Karpas-422 (cell line): Measurements from ENCODE around the gene VENTX. TPM values are rescaled to one million over a fixed set of nuclear protein-coding genes. Genes with fewer than 3 reads are reported as not detected.

Source experiments
- DNase-seq: peaks from one replicate; pipeline ENCODE4 v3.0.0-alpha.2; 2015
- H2AFZ ChIP-seq: fragments of 200-600 bp; sonication (generic); 2 replicates; pipeline ENCODE4 v1.6.1; 2014; ENCODE audit warnings: antibody characterized with exemption, low read length, mixed read lengths
- H3K27ac ChIP-seq: fragments of 200-600 bp; sonication (generic); 2 replicates; pipeline ENCODE4 v1.5.1; 2014; ENCODE audit warnings: mild to moderate bottlenecking, low read length, moderate library complexity
- H3K27me3 ChIP-seq: fragments of 200-600 bp; sonication (generic); 2 replicates; pipeline ENCODE4 v1.6.1; 2014; ENCODE audit warnings: low read length, mixed read lengths
- H3K36me3 ChIP-seq: fragments of 200-600 bp; sonication (generic); 2 replicates; pipeline ENCODE4 v1.6.1; 2014; ENCODE audit warnings: low read length, mixed read lengths; ENCODE audit not compliant: insufficient read depth
- H3K4me1 ChIP-seq: fragments of 200-600 bp; sonication (generic); 2 replicates; pipeline ENCODE4 v1.6.1; 2014; ENCODE audit warnings: mild to moderate bottlenecking, low read length, mixed read lengths
- H3K4me2 ChIP-seq: fragments of 200-600 bp; sonication (generic); 2 replicates; pipeline ENCODE4 v1.6.1; 2014; ENCODE audit warnings: low read length, low read depth, mild to moderate bottlenecking; ENCODE audit not compliant: poor library complexity, severe bottlenecking
- H3K4me3 ChIP-seq: fragments of 200-600 bp; sonication (generic); 2 replicates; pipeline ENCODE4 v1.5.1; 2014; ENCODE audit warnings: mild to moderate bottlenecking, antibody characterized with exemption, low read length, mixed read lengths
- H3K79me2 ChIP-seq: fragments of 200-600 bp; sonication (generic); 2 replicates; pipeline ENCODE4 v1.6.1; 2014; ENCODE audit warnings: mild to moderate bottlenecking, low read length, mixed read lengths
- H3K9ac ChIP-seq: fragments of 200-600 bp; sonication (generic); 2 replicates; pipeline ENCODE4 v1.6.0; 2014; ENCODE audit warnings: low read length
- H3K9me2 ChIP-seq: fragments of 200-600 bp; sonication (generic), shearing (Covaris generic); replicated peaks from 2 replicates; pipeline ENCODE4 v1.6.0; 2014; ENCODE audit warnings: mild to moderate bottlenecking, low read length, moderate library complexity; ENCODE audit not compliant: insufficient read depth
- H3K9me3 ChIP-seq: fragments of 300-700, 200-600 bp; sonication (generic); 2 replicates; pipeline ENCODE4 v1.6.1; 2014; ENCODE audit warnings: low read length, mixed read lengths
- H4K20me1 ChIP-seq: fragments of 200-600 bp; sonication (generic); 2 replicates; pipeline ENCODE4 v1.6.1; 2014; ENCODE audit warnings: mild to moderate bottlenecking, antibody characterized with exemption, low read length, low read depth; ENCODE audit not compliant: insufficient read depth
- total RNA-seq: library from RNA; depleted of rRNA; stranded (reverse); fragments of >200 nt; shearing (Covaris generic); gene quantifications from 2 replicates; pipeline ENCODE4 v1.2.3, GENCODE V29; 2014; ENCODE audit warnings: low replicate concordance

The VENTX gene
- total RNA-seq, 1 experiment from 2014 or later: not detected

GRCh38 chr10:133270773-133271297 lies 33.2 kb downstream of the VENTX start:
- DNase-seq: no peak
- H2AFZ ChIP-seq: no peak overlapping the region
- peaks cover 9% of the 10 kb centered on the region; the same call in 1 of the 2 replicates for H4K20me1 ChIP-seq
- H3K4me2 ChIP-seq: no peak overlapping the region
- H3K4me1 ChIP-seq: peaks cover 4% of the 10 kb centered on the region
- H3K27ac ChIP-seq: no peak overlapping the region
- no peaks in the 10 kb centered on the region for H3K79me2 ChIP-seq
- H3K4me3 ChIP-seq: no peak overlapping the region
- H3K36me3 ChIP-seq: no peaks in the 10 kb centered on the region
- no peak overlapping the region for H3K9ac ChIP-seq
- H3K9me2 ChIP-seq: no peaks in the 10 kb centered on the region
- no peaks in the 10 kb centered on the region for H3K9me3 ChIP-seq
- no peaks in the 10 kb centered on the region for H3K27me3 ChIP-seq

DNA sequence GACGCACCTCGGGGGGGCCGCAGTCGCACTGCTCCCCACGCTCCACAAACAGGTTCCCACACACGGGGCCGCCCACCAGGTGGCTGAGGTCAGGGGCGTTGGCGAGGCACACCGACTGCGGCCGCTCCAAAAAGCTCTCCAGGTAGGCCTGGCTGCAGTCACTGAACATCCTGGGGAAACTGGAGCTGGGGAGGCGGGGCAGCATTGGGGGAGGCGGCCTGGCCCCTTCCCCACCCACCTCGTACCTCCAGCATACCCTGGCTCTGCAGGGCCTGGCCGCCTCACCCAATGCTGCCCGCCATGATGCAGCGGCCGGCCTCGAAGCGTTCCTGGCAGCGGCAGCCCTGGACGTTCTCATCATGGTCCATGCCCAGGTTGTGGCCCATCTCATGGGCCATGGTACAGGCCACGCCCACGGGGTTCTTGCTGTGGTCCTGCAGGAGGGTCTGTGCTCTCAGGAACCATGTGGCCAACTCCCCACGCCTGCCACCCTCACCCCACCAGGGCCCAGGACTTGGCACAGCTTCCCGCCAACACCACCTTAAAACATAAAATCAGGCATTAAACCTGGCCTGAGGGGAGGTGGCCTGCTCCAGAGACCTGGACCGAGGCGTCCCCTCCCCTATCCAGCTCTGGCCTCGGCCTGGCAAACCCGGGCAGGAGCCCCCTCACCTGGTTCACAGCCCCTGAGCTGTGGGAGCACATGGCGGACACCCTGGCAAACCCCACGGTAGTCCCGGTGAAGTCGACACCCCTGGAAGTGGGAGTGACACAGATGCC lies 34.1 kb downstream of the VENTX start:
- H3K4me1 ChIP-seq: peaks cover 13% of the 10 kb centered on the region
- no peak overlapping the region for H3K4me3 ChIP-seq
- H3K27ac ChIP-seq: no peak overlapping the region
- H3K27me3 ChIP-seq: no peaks in the 10 kb centered on the region
- H3K4me2 ChIP-seq: no peak overlapping the region
- no peaks in the 10 kb centered on the region for H3K9me3 ChIP-seq
- H3K9me2 ChIP-seq: no peaks in the 10 kb centered on the region
- H3K9ac ChIP-seq: no peak overlapping the region
- H3K36me3 ChIP-seq: no peaks in the 10 kb centered on the region
- no peak overlapping the region for H2AFZ ChIP-seq
- DNase-seq: no peak
- H4K20me1 ChIP-seq: peaks cover 16% of the 10 kb centered on the region; the same call in 1 of the 2 replicates
- no peaks in the 10 kb centered on the region for H3K79me2 ChIP-seq

- Histone ChIP-seq H3K4me3 (no peak overlapping the region), H3K27ac (no peak overlapping the region), H3K4me2 (no peak overlapping the region), H3K36me3 (no peaks in the 10 kb centered on the region), H3K4me1 (peaks cover 16% of the 10 kb centered on the region), H3K9ac (no peak overlapping the region), H3K27me3 (no peaks in the 10 kb centered on the region), H4K20me1 (peaks cover 16% of the 10 kb centered on the region; the same call in 1 of the 2 replicates), H2AFZ (no peak overlapping the region), H3K9me2 (no peaks in the 10 kb centered on the region), H3K9me3 (no peaks in the 10 kb centered on the region), H3K79me2 (no peaks in the 10 kb centered on the region)
- DNase-seq: no peak
These were observed 34.8 kb downstream of the VENTX start for GRCh38 chr10:133272301-133272963.

- Histone ChIP-seq H3K79me2 (no peaks in the 10 kb centered on the region), H3K4me1 (peaks cover 16% of the 10 kb centered on the region), H3K9me2 (no peaks in the 10 kb centered on the region), H3K4me3 (no peak overlapping the region), H3K9me3 (no peaks in the 10 kb centered on the region), H3K4me2 (no peak overlapping the region), H3K27ac (no peak overlapping the region), H3K9ac (no peak overlapping the region), H3K27me3 (no peaks in the 10 kb centered on the region), H2AFZ (no peak overlapping the region), H3K36me3 (no peaks in the 10 kb centered on the region), H4K20me1 (peaks cover 16% of the 10 kb centered on the region; the same call in 1 of the 2 replicates)
- DNase-seq: no peak
These were observed 35.3 kb downstream of the VENTX start for GRCh38 chr10:133272964-133273420.

DNA sequence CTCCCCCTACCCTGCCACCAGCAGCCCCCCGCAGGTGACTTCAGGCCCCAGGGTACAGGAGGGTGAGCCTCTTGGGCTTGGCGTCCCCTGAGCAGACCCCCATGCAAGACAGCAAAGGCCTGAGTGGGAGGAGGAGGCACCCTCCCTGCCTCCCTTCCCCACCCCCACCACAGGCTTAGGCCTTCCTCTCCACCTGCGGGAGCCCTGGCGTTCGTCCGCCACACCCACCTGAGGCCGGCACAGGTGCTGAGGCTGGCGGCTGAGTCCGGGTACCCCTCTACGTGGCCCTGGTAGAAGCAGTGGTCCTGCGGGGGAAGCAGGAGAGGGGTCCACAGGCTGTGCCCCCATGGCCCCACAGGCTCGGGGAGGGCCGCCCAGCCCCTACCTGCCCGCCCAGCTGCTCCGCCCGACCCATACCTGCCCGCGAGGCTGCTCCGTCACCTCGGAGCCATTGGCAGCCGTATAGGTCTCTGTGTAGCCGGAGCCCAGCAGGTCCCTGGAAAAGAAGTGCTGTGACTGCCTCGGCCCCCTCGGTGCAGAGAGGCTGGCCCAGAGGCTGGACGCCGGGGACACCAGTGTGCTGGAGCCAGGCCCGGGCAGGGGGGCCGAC lies 36.0 kb downstream of the VENTX start:
- no peak overlapping the region for H2AFZ ChIP-seq
- H3K4me3 ChIP-seq: no peak overlapping the region
- H3K27ac ChIP-seq: no peak overlapping the region
- H3K79me2 ChIP-seq: no peaks in the 10 kb centered on the region
- H4K20me1 ChIP-seq: peaks cover 21% of the 10 kb centered on the region; the same call in 1 of the 2 replicates
- H3K4me2 ChIP-seq: no peak overlapping the region
- no peaks in the 10 kb centered on the region for H3K27me3 ChIP-seq
- DNase-seq: no peak
- H3K9me2 ChIP-seq: no peaks in the 10 kb centered on the region
- no peaks in the 10 kb centered on the region for H3K9me3 ChIP-seq
- no peak overlapping the region for H3K9ac ChIP-seq
- H3K36me3 ChIP-seq: no peaks in the 10 kb centered on the region
- H3K4me1 ChIP-seq: peaks cover 16% of the 10 kb centered on the region

DNA sequence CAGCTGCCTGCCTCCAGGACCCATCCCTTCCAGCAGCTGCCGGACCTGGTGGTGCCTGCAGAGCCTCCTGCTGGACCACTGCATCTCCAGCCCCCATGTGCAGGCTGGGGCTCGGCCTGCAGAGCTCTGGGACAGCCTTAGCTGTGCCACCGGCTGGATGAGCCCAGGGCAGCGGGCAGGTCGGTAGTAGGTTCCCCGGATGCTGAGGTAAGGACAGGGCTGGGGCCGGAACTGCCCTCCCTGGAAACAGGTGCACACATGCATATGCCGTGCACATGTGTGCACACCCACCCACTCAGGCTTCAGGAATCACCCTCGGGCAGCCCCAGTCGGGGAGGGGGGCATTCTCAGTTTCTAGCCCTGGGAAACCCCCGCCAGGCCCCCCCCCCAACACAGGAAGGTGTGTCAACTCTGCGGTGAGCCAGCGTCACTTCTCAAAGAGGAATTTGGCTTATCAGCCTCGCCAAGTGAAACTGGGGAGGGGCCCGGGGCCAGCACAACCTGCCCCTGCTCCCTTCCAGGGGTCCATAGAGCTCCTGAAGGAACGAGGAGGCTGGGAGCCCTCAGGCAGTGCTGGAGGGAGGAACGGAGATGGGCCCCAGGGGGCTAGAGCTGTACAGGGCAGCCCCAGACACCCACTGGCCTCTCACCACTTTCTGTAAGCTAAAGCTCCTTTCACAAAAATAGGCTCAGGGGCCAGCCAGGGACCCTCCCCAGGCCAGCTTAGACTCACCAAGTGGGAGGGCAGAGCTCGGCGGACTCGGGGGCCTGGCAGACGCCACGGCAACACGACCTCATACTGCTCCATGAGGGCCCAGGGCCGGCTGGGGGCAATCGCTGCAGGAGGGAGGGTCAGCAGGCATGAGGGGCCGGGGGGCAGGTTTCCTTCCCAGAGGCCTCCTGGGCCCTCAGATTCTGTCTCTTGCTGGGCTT lies 37.4 kb downstream of the VENTX start:
- Histone ChIP-seq H3K27me3 (no peaks in the 10 kb centered on the region), H3K4me1 (peaks cover 16% of the 10 kb centered on the region), H3K36me3 (no peaks in the 10 kb centered on the region), H3K27ac (no peak overlapping the region), H2AFZ (no peak overlapping the region), H3K9ac (no peak overlapping the region), H3K79me2 (no peaks in the 10 kb centered on the region), H3K9me3 (no peaks in the 10 kb centered on the region), H3K4me3 (no peak overlapping the region), H3K9me2 (no peaks in the 10 kb centered on the region), H4K20me1 (peaks cover 21% of the 10 kb centered on the region; the same call in 1 of the 2 replicates), H3K4me2 (no peak overlapping the region)
- DNase-seq: peak; percentile 46

DNA sequence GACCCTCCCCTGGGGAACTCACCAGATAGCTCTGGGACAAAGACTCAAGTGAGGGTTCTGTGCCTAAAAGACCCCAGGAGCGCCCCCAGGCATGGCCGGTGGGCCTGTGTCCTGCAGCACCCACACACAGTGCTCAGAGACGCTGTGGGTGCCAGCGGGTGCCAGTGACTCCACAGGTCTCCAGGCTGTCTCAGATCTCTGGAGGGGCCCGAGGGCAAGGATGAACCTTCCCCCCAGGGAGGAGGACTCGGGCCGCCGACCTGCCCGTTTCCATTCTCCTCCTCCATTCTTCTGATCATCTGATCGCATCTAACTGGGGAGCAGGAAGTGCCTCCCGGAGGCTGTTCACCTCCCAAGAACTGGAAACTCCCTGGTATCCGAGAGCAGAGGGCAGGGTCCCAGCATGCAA lies 38.0 kb downstream of the VENTX start:
- H3K9me3 ChIP-seq: no peaks in the 10 kb centered on the region
- no peaks in the 10 kb centered on the region for H3K79me2 ChIP-seq
- no peak overlapping the region for H3K4me3 ChIP-seq
- no peaks in the 10 kb centered on the region for H3K27me3 ChIP-seq
- H3K9me2 ChIP-seq: no peaks in the 10 kb centered on the region
- peaks cover 16% of the 10 kb centered on the region for H3K4me1 ChIP-seq
- peaks cover 21% of the 10 kb centered on the region; the same call in 1 of the 2 replicates for H4K20me1 ChIP-seq
- H3K36me3 ChIP-seq: no peaks in the 10 kb centered on the region
- no peak overlapping the region for H3K4me2 ChIP-seq
- DNase-seq: peak; percentile 66
- H2AFZ ChIP-seq: no peak overlapping the region
- no peak overlapping the region for H3K27ac ChIP-seq
- H3K9ac ChIP-seq: no peak overlapping the region
